Smooth muscle cell (in vitro differentiated cells): ENCODE measurements around the gene SSBP2. TPM values are rescaled to one million over a fixed set of nuclear protein-coding genes. Genes with fewer than 3 reads are reported as not detected.

Source experiments
- DNase-seq: peaks from one replicate; lab custom pipeline; 2025; ENCODE audit not compliant: unreplicated experiment; lab: John Stamatoyannopoulos, UW
- H2AFZ ChIP-seq: fragments of 200-600 bp; sonication (generic); 2 replicates; pipeline ENCODE4 v1.6.0; 2016; ENCODE audit warnings: antibody characterized with exemption, low read depth, mild to moderate bottlenecking
- H3F3A ChIP-seq: fragments of 200-600 bp; sonication (generic); 2 replicates; pipeline ENCODE4 v1.6.0; 2017; ENCODE audit warnings: antibody characterized with exemption, low read depth
- H3K27ac ChIP-seq: fragments of 200-600 bp; sonication (generic); 2 replicates; pipeline ENCODE4 v1.5.1; 2016; ENCODE audit warnings: low read depth, mild to moderate bottlenecking
- H3K27me3 ChIP-seq: fragments of 200-600 bp; sonication (generic); 2 replicates; pipeline ENCODE4 v1.6.1; 2016; ENCODE audit warnings: low read depth, mild to moderate bottlenecking
- H3K36me3 ChIP-seq: fragments of 200-600 bp; sonication (generic); 2 replicates; pipeline ENCODE4 v1.5.1; 2016; ENCODE audit warnings: low read depth
- H3K4me1 ChIP-seq: fragments of 200-600 bp; sonication (generic); 2 replicates; pipeline ENCODE4 v1.5.1; 2016; ENCODE audit warnings: low read depth
- H3K4me2 ChIP-seq: fragments of 200-600 bp; sonication (generic); 2 replicates; pipeline ENCODE4 v1.6.0; 2016; ENCODE audit warnings: mild to moderate bottlenecking
- H3K4me3 ChIP-seq: fragments of 200-600 bp; sonication (generic); 2 replicates; pipeline ENCODE4 v1.5.1; 2016; ENCODE audit warnings: mild to moderate bottlenecking
- H3K79me2 ChIP-seq: fragments of 200-600 bp; sonication (generic); 2 replicates; pipeline ENCODE4 v1.6.0; 2016; ENCODE audit warnings: low read depth, mild to moderate bottlenecking
- H3K9ac ChIP-seq: fragments of 200-600 bp; sonication (generic); 2 replicates; pipeline ENCODE4 v1.6.0; 2016; ENCODE audit warnings: low read depth
- H3K9me3 ChIP-seq: fragments of 200-600 bp; sonication (generic); replicated peaks from 2 replicates; pipeline ENCODE4 v1.5.1; 2016; ENCODE audit warnings: low read depth
- H4K20me1 ChIP-seq: fragments of 200-600 bp; sonication (generic); 2 replicates; pipeline ENCODE4 v1.6.0; 2016; ENCODE audit warnings: low read depth
- WGBS: methylation state at CpG from one replicate; pipeline ENCODE4 v1.1.7; 2016; ENCODE audit warnings: low lambda C conversion rate; 5-methylcytosine and 5-hydroxymethylcytosine counted together
- polyA plus RNA-seq: library from polyadenylated mRNA; unstranded; fragments of >200 nt; fragmentation: Nextera tagmentation; extraction: Ambion mirVana; gene quantifications from 2 replicates; pipeline ENCODE4 v1.2.1, GENCODE V29; 2016
- total RNA-seq: library from RNA; depleted of rRNA; stranded (reverse); fragments of >200 nt; gene quantifications from 2 replicates; pipeline ENCODE4 v1.2.3, GENCODE V29; 2014
- TF ChIP-seq, protein P1 (sequence below): fragments of 200-600 bp; sonication (generic); IDR thresholded peaks from 2 replicates; pipeline ENCODE4 v1.5.1; 2017; ENCODE audit warnings: borderline replicate concordance, mild to moderate bottlenecking, antibody characterized with exemption; ENCODE audit not compliant: insufficient read depth, poor library complexity, severe bottlenecking

SSBP2 gene
- total and polyA plus RNA-seq, 2 experiments from 2014 or later: 44.0 to 48.0 TPM

DNA sequence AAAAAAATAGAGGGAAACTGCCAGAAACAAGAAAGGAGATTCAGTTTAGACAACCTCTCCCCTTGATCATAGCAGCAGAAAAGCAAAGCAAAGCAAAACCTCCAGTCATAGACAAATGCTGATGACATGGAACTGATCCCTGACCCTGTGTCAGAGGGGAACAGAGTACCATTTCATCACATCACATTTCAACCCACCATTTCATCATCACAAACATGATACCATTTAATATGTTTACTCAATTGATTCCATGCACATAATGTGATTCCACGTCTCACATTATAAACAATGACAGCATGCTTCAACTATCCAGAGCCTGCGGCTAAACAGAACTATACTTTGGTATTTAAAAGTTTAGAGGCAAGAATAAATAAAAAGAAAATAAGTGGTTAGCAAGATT is 328.2 kb downstream of the SSBP2 start:
- H3F3A ChIP-seq: no peaks in the 10 kb centered on the region
- H3K79me2 ChIP-seq: no peaks in the 10 kb centered on the region
- H3K4me3 ChIP-seq: no peak overlapping the region
- no peaks in the 10 kb centered on the region for H4K20me1 ChIP-seq
- TF ChIP-seq, protein P1, sequence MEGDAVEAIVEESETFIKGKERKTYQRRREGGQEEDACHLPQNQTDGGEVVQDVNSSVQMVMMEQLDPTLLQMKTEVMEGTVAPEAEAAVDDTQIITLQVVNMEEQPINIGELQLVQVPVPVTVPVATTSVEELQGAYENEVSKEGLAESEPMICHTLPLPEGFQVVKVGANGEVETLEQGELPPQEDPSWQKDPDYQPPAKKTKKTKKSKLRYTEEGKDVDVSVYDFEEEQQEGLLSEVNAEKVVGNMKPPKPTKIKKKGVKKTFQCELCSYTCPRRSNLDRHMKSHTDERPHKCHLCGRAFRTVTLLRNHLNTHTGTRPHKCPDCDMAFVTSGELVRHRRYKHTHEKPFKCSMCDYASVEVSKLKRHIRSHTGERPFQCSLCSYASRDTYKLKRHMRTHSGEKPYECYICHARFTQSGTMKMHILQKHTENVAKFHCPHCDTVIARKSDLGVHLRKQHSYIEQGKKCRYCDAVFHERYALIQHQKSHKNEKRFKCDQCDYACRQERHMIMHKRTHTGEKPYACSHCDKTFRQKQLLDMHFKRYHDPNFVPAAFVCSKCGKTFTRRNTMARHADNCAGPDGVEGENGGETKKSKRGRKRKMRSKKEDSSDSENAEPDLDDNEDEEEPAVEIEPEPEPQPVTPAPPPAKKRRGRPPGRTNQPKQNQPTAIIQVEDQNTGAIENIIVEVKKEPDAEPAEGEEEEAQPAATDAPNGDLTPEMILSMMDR: no peak
- H3K27me3 ChIP-seq: no peaks in the 10 kb centered on the region
- peak overlapping the region; percentile 28 for H3K9ac ChIP-seq
- H3K27ac ChIP-seq: peak overlapping the region; percentile 70
- peak overlapping the region; percentile 3 for H3K4me2 ChIP-seq
- no peak overlapping the region for H2AFZ ChIP-seq
- WGBS: 34% methylated on average over 2 of the region's 2 CpGs
- no peaks in the 10 kb centered on the region for H3K36me3 ChIP-seq
- no peaks in the 10 kb centered on the region for H3K9me3 ChIP-seq
- DNase-seq: no peak
- peaks cover 13% of the 10 kb centered on the region for H3K4me1 ChIP-seq

DNA sequence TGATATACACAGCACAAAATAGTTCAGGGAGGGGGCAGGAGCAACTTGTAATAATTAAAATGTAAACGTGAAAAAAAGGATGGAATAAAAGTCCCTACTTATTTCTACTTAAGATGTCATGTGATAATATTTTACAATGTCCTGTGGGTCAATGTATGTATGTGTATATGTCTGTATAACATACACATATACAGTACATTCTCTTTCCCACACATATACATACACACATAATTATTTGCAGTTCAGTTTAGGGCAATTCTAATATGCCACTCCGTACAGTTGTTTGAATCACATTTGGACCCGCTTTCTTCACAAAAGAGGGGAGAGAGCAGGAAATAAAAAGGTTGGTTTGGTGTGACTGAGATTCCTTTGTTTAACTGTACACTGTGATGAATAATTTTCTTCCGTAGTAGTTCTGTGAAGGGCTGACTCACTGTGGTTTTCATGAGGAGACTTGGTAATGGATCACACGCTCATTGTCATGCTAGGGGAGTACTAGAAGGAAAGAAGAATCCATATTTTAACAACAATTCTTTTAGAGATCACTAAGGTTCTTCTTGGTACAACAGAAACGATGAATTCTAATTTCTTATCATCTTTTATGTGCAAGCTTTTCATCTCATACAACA is 330.7 kb downstream of the SSBP2 start:
- Histone ChIP-seq H3K9ac (peak overlapping the region; percentile 86), H3K4me1 (peaks cover 9% of the 10 kb centered on the region), H3K27ac (peak overlapping the region; percentile 96), H2AFZ (peak overlapping the region; percentile 71), H3K9me3 (no peaks in the 10 kb centered on the region), H3K4me3 (no peak overlapping the region), H4K20me1 (no peaks in the 10 kb centered on the region), H3F3A (no peaks in the 10 kb centered on the region), H3K4me2 (peak overlapping the region; percentile 64), H3K36me3 (no peaks in the 10 kb centered on the region), H3K27me3 (no peaks in the 10 kb centered on the region), H3K79me2 (no peaks in the 10 kb centered on the region)
- 45% methylated on average over 6 of the region's 6 CpGs for WGBS
- TF ChIP-seq, protein P1: no peak
- no peak for DNase-seq

DNA sequence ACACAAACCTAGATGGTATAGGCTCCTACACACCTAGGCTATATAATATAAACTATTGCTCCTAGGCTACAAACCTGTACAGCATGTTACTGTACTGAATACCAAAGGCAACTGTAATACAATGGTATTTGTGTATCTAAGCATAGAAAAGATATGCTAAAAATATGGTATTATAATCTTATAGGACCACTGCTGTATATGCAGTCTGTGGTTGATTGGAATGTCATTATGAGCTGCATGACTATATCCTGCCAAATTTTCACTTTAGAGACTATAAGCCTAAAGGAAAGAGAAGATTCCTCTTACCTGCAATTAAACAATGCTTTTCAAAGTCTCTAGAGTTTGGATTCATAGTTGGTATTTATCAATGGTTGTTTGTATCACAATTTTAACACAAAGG is 332.3 kb downstream of the SSBP2 start:
- Histone ChIP-seq H3K4me2 (no peak overlapping the region), H4K20me1 (no peaks in the 10 kb centered on the region), H3F3A (no peaks in the 10 kb centered on the region), H3K36me3 (no peaks in the 10 kb centered on the region), H3K27me3 (no peaks in the 10 kb centered on the region), H3K4me1 (peaks cover 9% of the 10 kb centered on the region), H3K9ac (no peak overlapping the region), H3K4me3 (no peak overlapping the region), H3K9me3 (no peaks in the 10 kb centered on the region), H3K79me2 (no peaks in the 10 kb centered on the region), H2AFZ (no peak overlapping the region), H3K27ac (no peak overlapping the region)
- DNase-seq: no peak
- TF ChIP-seq, protein P1: no peak

DNA sequence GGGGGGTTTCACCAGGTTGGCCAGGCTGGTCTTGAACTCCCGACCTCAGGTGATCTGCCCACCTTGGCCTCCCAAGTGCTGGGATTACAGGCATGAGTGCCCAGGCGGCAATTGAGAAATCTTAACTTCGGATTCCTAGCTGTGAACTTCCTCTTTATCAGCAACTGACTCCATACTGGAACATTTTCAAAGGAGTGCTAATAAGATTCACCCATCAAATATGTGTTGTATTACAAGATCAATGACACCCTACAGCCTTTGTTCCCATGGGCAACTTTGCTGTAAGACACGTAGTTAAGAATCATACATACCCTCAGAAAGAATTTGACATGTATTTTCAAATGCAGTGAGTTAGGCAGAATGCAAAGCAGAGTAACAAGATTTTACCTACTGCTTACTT is 333.8 kb downstream of the SSBP2 start:
- no peak overlapping the region for H3K27ac ChIP-seq
- no peaks in the 10 kb centered on the region for H3K27me3 ChIP-seq
- no peaks in the 10 kb centered on the region for H4K20me1 ChIP-seq
- peaks cover 9% of the 10 kb centered on the region for H3K4me1 ChIP-seq
- DNase-seq: no peak
- no peaks in the 10 kb centered on the region for H3K36me3 ChIP-seq
- no peaks in the 10 kb centered on the region for H3K79me2 ChIP-seq
- H3K4me2 ChIP-seq: no peak overlapping the region
- TF ChIP-seq, protein P1: no peak
- H3K4me3 ChIP-seq: no peak overlapping the region
- no peaks in the 10 kb centered on the region for H3F3A ChIP-seq
- H2AFZ ChIP-seq: no peak overlapping the region
- H3K9me3 ChIP-seq: no peaks in the 10 kb centered on the region
- no peak overlapping the region for H3K9ac ChIP-seq
- WGBS: 89% methylated on average over 4 of the region's 4 CpGs
